NCI-H146 treated with DMSO at 0.1 percent for 48 hours (cell line): ENCODE results near the gene PREP.
"Not testable (repeated sequence)": the region's sequence is repeated elsewhere in the genome, so short reads cannot be mapped to it uniquely, and the experiment has no call there.

ENCODE experiments used
- DNase-seq: peaks from one replicate; lab custom pipeline; 2025; ENCODE audit not compliant: unreplicated experiment; lab: John Stamatoyannopoulos, UW

The PREP gene

DNA sequence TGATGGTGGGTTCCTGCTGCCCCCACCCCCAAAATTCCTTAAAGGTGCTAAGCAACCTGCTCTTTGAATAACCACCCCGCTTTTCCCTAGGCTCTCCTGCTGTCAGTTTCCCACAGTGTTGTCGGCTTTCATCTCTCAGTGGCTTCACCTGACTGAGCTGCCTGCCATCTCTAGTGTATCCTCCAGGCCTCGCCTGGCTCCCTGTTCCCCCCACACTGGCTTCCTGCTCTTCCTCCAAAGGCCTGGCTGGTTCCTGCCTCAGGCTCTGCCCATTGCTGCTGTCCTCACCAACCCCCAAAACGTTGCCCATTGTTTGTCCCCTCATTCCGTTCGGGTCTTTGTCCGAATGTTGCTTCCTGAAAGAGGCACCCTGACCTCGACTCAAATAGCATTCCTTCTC, 129.3 kb downstream of the PREP start:
- DNase-seq: no peak

GRCh38 chr6:105272786-105273185, 130.1 kb downstream of the PREP start:
- DNase-seq: peak; percentile 4

DNA sequence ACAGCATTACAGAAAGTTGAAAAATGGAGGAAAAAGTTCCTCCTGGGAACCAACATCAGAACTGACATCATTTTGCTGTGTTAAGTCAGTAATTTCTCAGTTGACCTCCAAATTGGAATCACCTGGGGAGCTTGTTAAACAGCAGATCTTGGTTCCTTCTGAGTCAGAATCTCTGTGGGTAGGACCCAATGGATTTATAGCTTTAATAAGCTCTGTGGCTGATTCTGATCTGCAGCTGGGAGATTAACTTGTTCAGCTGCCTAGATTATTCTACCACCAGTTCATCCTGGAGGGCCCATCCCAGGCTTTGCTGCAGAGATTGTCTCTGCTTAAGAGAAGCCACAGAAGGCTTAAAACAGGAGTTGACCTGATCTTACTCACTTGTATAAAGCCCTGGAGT, 132.4 kb downstream of the PREP start:
- DNase-seq: no peak

GRCh38 chr6:105269390-105269789, 133.5 kb downstream of the PREP start:
- DNase-seq: no peak

DNA sequence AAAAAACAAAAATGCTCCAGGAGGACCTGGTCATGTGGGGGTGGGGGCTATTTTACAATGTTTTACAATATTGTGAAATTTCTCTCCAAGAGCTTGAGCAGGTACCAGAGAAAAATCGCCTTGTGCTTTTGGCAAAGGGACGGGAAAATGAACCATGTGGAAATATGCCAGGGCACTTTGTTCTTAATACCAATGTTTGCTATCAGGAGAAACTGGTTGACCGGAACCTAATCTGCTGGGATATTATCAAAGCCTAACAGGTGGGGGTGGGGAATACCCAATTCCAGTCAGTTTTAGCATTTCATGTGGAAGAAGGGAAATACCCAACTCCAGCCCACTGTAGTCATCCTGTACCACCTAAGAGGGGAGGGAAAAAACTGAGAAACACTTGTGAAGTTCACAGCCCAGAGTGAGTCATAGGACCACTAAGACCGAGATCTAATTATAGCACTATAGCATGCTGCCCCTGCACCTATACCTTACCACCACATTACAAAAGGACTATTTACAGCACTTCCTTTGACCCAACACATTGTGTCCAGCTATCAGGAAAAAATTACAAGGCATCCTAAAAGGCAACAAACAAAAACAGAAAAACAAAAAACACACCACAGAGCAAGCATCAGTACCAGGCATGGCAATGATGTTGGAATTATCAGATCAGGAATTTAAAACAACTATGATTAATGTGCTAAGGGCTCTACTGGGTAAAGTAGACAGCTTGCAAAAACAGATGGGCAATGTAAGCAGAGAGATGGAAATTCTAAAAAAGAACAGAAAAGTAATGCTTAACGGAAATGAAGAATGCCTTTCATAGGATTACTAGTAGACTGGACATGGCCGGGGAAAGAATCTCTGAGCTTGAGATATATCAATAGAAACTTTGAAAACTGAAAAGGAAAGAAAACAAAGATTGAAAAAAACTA, 138.9 kb downstream of the PREP start:
- no peak for DNase-seq

- DNase-seq: peak; percentile 71
These were observed 142.7 kb downstream of the PREP start for GRCh38 chr6:105259913-105260889.

- DNase-seq: no peak
These were observed 144.1 kb downstream of the PREP start for GRCh38 chr6:105258816-105259215.

GRCh38 chr6:105257340-105257739, 145.5 kb downstream of the PREP start:
- no peak for DNase-seq

DNA sequence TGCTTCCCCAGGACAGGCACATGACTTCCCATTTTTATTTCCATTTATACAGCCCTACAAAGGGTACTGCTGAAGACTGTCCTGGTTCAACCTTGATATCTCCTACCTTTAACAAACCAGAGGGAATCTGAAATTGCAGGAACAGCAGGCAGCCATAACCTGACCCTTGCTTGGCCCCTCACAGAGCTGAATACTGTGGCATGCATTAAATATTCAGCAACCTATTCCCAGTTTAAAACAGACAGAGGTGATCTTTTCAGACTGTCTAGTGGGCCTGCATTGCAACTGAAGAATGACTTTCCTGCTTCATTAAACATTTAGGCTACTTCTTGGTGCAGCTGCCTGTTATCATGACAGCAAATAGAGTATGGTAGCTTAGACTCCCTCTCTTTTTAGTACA, 146.3 kb downstream of the PREP start:
- DNase-seq: no peak

DNA sequence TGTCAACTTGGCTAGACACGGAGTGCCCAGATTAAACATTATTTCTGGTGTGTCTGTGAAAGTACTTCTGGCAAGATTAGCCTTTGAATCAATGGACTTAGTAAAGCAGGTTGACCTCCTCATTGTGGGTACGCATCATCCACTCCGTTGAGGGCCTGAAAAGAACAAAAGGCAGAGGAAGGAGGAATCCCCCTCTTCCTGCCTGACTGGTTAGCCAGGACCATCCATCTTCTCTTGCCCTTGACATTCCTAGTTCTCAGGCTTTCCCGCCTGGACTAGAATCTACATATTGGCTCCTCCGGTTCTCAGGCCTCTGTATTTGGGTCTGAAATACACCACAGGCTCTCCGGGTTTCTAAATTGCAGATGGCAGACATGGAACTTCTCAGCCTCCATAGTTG, 149.1 kb downstream of the PREP start:
- no peak for DNase-seq

DNA sequence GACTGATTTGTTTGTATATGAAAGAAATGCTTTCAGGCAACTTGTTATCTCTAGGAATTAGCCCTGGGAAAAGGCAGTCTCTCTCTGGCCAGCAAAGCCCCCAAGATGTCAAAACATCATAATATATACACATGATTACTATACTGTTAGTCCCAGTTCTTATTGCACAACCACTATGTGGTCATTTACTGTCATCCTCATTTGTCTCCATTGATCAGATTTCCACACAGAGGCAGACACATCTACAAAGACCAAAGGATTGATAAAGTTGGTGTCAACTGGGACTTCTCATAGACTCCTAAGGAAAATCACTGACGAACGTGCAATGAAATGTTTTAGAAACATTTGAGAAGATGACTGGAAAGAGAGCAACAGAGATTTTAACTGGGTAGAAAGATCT, 151.2 kb downstream of the PREP start:
- DNase-seq: no peak

- no peak for DNase-seq
These were observed 152.3 kb downstream of the PREP start for GRCh38 chr6:105250533-105250932.

DNA sequence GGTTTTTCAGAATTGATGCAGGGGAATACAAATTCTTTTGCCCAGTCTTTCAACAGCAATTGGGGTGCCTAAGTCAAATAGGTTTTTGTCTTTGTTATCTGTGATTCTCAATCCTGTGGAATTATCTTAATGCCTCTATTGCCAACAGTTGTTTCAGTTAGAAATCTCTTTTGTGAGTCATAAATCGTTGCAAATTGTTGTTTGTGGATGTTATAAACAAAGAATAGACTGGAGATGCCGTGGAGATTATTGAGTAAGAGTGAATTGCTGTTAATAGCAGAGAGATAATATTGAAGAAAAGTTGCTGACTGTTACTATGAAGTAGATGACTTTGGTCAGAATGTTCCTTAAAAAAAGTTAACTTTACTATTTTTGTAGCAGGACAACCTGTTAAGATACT, 159.4 kb downstream of the PREP start:
- DNase-seq: no peak

DNA sequence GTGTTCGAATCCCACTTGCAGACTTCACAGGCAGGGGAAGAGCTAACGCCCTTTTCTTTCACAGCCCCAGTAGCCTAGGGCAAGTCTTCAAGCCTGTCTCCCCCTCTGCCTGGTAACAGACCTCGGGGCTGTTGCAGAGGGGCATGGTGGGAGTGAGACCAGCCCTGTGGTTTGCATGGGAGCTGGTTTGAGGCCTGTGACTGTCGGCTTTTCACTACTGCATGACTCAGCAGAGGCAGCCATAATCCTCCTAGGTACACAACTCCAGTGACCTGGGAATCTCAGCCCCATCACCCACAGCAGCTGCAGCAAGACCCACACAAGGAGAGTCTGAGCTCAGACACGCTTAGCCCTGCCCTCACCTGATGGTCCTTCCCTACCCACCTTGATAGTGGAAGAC, 167.7 kb downstream of the PREP start:
- DNase-seq: no peak

- DNase-seq: not testable (repeated sequence)
These were observed 171.1 kb downstream of the PREP start for GRCh38 chr6:105231771-105232170.
